ENCODE results near the gene RAB10.
A peak's percentile ranks its signal among the peaks of the same experiment; 100 is the strongest.

The RAB10 gene

GRCh38 chr2:26001743-26002351, 32.0 kb upstream of the RAB10 start:
- H3K4me1 ChIP-seq (ENCODE audit: control insufficient read depth, insufficient read depth, low read length): peaks cover 19% of the 10 kb centered on the region
- H3K27me3 ChIP-seq (ENCODE audit: control insufficient read depth in 1 of 2, insufficient read depth in 2 of 2, low read length in 2 of 2): no peaks in the 10 kb centered on the region
- H3K36me3 ChIP-seq (ENCODE audit: control insufficient read depth in 2 of 2, insufficient read depth in 2 of 2, low read length in 2 of 2): no peaks in the 10 kb centered on the region
- H3K4me3 ChIP-seq (ENCODE audit: low read length in 2 of 2): peak overlapping the region in 1 of 2 donors; percentile 29
- H3K9me3 ChIP-seq (ENCODE audit: control insufficient read depth in 2 of 2, low read length in 2 of 2): no peaks in the 10 kb centered on the region
- peak overlapping the region in 1 of 2 donors; percentile 21 for H3K9ac ChIP-seq (ENCODE audit: low read length in 2 of 2)
- H3K27ac ChIP-seq (ENCODE audit: low read length): peak overlapping the region; percentile 75

- no peaks in the 10 kb centered on the region for H3K9me3 ChIP-seq (ENCODE audit: control insufficient read depth in 2 of 2, low read length in 2 of 2)
- H3K27ac ChIP-seq (ENCODE audit: low read length): peak overlapping the region; percentile 75
- H3K9ac ChIP-seq (ENCODE audit: low read length in 2 of 2): no peak overlapping the region
- peaks cover 19% of the 10 kb centered on the region for H3K4me1 ChIP-seq (ENCODE audit: control insufficient read depth, insufficient read depth, low read length)
- no peaks in the 10 kb centered on the region for H3K36me3 ChIP-seq (ENCODE audit: control insufficient read depth in 2 of 2, insufficient read depth in 2 of 2, low read length in 2 of 2)
- H3K4me3 ChIP-seq (ENCODE audit: low read length in 2 of 2): no peak overlapping the region
- no peaks in the 10 kb centered on the region for H3K27me3 ChIP-seq (ENCODE audit: control insufficient read depth in 1 of 2, insufficient read depth in 2 of 2, low read length in 2 of 2)
These were observed 31.1 kb upstream of the RAB10 start for GRCh38 chr2:26002632-26003310.

GRCh38 chr2:26008095-26008494, 25.8 kb upstream of the RAB10 start:
- Histone ChIP-seq H3K36me3 (ENCODE audit: control insufficient read depth in 2 of 2, insufficient read depth in 2 of 2, low read length in 2 of 2) (no peaks in the 10 kb centered on the region), H3K4me1 (ENCODE audit: control insufficient read depth, insufficient read depth, low read length) (no peaks in the 10 kb centered on the region), H3K27me3 (ENCODE audit: control insufficient read depth in 1 of 2, insufficient read depth in 2 of 2, low read length in 2 of 2) (no peaks in the 10 kb centered on the region), H3K4me3 (ENCODE audit: low read length in 2 of 2) (no peak overlapping the region), H3K27ac (ENCODE audit: low read length) (no peak overlapping the region), H3K9ac (ENCODE audit: low read length in 2 of 2) (no peak overlapping the region), H3K9me3 (ENCODE audit: control insufficient read depth in 2 of 2, low read length in 2 of 2) (no peaks in the 10 kb centered on the region)

DNA sequence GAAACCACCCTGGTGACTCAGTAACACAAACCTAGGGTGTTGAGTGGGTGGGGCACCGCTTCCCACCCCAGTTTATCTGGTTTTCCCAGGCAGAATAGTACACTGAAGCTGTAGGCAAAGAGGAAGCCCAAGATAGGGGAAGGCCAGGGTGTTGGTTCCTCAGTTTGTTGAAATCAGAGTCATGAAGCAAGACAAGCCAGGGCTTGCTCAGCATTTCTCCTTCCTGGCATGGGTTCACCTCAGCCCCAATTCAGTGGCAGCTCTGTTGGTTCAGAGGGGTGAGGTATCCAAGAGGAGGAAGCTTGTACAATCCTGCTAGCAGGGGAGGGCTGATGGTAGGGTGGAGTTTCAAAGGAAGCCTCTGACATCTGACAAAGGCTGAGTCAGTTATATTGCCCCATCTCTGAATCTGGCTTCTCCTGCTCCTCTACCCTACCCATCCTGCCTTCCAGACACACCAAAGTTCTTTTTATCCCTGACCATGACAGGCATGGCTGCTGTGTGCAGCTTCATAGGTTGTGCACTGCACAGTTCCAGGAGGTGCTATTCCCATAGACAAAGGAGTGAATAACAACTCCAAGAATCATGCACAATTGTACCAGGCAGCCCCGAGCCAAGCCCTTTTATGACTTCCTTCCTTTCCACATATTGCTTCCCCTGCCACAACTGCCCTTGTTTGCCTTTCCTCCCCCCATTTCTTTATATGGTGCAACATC, 24.9 kb upstream of the RAB10 start:
- Histone ChIP-seq H3K27ac (ENCODE audit: low read length) (no peak overlapping the region), H3K4me1 (ENCODE audit: control insufficient read depth, insufficient read depth, low read length) (no peaks in the 10 kb centered on the region), H3K4me3 (ENCODE audit: low read length in 2 of 2) (no peak overlapping the region)

GRCh38 chr2:26009567-26009963, 24.3 kb upstream of the RAB10 start:
- H3K4me1 ChIP-seq (ENCODE audit: control insufficient read depth, insufficient read depth, low read length): no peaks in the 10 kb centered on the region
- H3K36me3 ChIP-seq (ENCODE audit: control insufficient read depth in 2 of 2, insufficient read depth in 2 of 2, low read length in 2 of 2): no peaks in the 10 kb centered on the region
- no peak overlapping the region for H3K4me3 ChIP-seq (ENCODE audit: low read length in 2 of 2)
- H3K27me3 ChIP-seq (ENCODE audit: control insufficient read depth in 1 of 2, insufficient read depth in 2 of 2, low read length in 2 of 2): no peaks in the 10 kb centered on the region
- H3K27ac ChIP-seq (ENCODE audit: low read length): no peak overlapping the region
- H3K9ac ChIP-seq (ENCODE audit: low read length in 2 of 2): no peak overlapping the region
- no peaks in the 10 kb centered on the region for H3K9me3 ChIP-seq (ENCODE audit: control insufficient read depth in 2 of 2, low read length in 2 of 2)

More for the DNA sequence above, 24.9 kb upstream of the RAB10 start:
- no peaks in the 10 kb centered on the region for H3K36me3 ChIP-seq (ENCODE audit: control insufficient read depth in 2 of 2, insufficient read depth in 2 of 2, low read length in 2 of 2)
- H3K9me3 ChIP-seq (ENCODE audit: control insufficient read depth in 2 of 2, low read length in 2 of 2): no peaks in the 10 kb centered on the region
- H3K27me3 ChIP-seq (ENCODE audit: control insufficient read depth in 1 of 2, insufficient read depth in 2 of 2, low read length in 2 of 2): no peaks in the 10 kb centered on the region
- H3K9ac ChIP-seq (ENCODE audit: low read length in 2 of 2): no peak overlapping the region

DNA sequence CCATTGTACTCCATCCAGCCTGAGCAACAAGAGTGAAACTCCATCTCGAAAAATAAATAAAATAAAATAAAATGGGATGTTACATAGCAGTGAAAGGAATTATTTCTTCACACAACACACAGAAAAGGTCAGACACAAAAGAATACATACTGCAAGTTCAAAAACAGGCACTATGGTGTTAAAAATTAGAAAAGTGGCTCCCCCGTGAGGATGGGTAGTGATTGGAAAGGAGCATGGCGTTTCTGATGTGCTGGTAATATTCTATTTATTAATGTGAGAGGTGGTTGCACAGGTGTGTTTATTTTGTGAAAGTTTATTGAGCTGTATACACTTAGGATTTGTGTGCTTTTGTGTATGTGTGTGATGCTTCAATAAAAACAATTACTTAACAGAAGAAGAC, 22.9 kb upstream of the RAB10 start:
- no peaks in the 10 kb centered on the region for H3K36me3 ChIP-seq (ENCODE audit: control insufficient read depth in 2 of 2, insufficient read depth in 2 of 2, low read length in 2 of 2)
- H3K9ac ChIP-seq (ENCODE audit: low read length in 2 of 2): no peak overlapping the region
- H3K4me1 ChIP-seq (ENCODE audit: control insufficient read depth, insufficient read depth, low read length): no peaks in the 10 kb centered on the region
- H3K27me3 ChIP-seq (ENCODE audit: control insufficient read depth in 1 of 2, insufficient read depth in 2 of 2, low read length in 2 of 2): no peaks in the 10 kb centered on the region
- no peak overlapping the region for H3K4me3 ChIP-seq (ENCODE audit: low read length in 2 of 2)
- no peak overlapping the region for H3K27ac ChIP-seq (ENCODE audit: low read length)
- H3K9me3 ChIP-seq (ENCODE audit: control insufficient read depth in 2 of 2, low read length in 2 of 2): no peaks in the 10 kb centered on the region

- Histone ChIP-seq H3K9ac (ENCODE audit: low read length in 2 of 2) (no peak overlapping the region), H3K27ac (ENCODE audit: low read length) (no peak overlapping the region), H3K27me3 (ENCODE audit: control insufficient read depth in 1 of 2, insufficient read depth in 2 of 2, low read length in 2 of 2) (no peaks in the 10 kb centered on the region), H3K4me3 (ENCODE audit: low read length in 2 of 2) (no peak overlapping the region), H3K9me3 (ENCODE audit: control insufficient read depth in 2 of 2, low read length in 2 of 2) (no peaks in the 10 kb centered on the region), H3K36me3 (ENCODE audit: control insufficient read depth in 2 of 2, insufficient read depth in 2 of 2, low read length in 2 of 2) (no peaks in the 10 kb centered on the region), H3K4me1 (ENCODE audit: control insufficient read depth, insufficient read depth, low read length) (no peaks in the 10 kb centered on the region)
These were observed 22.3 kb upstream of the RAB10 start for GRCh38 chr2:26011609-26011989.

- Histone ChIP-seq H3K4me1 (ENCODE audit: control insufficient read depth, insufficient read depth, low read length) (no peaks in the 10 kb centered on the region), H3K36me3 (ENCODE audit: control insufficient read depth in 2 of 2, insufficient read depth in 2 of 2, low read length in 2 of 2) (no peaks in the 10 kb centered on the region), H3K9me3 (ENCODE audit: control insufficient read depth in 2 of 2, low read length in 2 of 2) (no peaks in the 10 kb centered on the region), H3K27ac (ENCODE audit: low read length) (no peak overlapping the region), H3K9ac (ENCODE audit: low read length in 2 of 2) (no peak overlapping the region), H3K4me3 (ENCODE audit: low read length in 2 of 2) (no peak overlapping the region), H3K27me3 (ENCODE audit: control insufficient read depth in 1 of 2, insufficient read depth in 2 of 2, low read length in 2 of 2) (no peaks in the 10 kb centered on the region)
These were observed 21.7 kb upstream of the RAB10 start for GRCh38 chr2:26011990-26012856.

DNA sequence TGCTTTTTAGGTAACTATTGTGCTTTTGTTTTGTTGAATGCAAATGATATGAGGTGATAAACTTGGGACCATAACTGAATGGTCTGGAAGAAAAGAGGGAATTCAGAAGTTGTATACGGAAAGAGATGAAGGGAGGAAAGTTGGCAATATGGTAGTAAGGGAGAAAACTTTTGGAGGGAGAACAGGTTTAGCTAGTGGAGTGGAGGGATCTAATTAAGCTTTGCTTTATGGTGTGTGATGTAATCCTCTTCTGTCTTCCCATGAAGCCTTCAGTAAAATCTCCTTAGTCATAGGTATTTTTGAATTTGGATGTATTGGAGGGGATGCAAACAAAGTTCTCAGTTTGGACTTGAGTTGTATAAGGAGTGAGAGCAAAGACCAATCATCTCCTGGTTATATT, 20.2 kb upstream of the RAB10 start:
- H3K27me3 ChIP-seq (ENCODE audit: control insufficient read depth in 1 of 2, insufficient read depth in 2 of 2, low read length in 2 of 2): no peaks in the 10 kb centered on the region
- no peak overlapping the region for H3K27ac ChIP-seq (ENCODE audit: low read length)
- no peaks in the 10 kb centered on the region for H3K36me3 ChIP-seq (ENCODE audit: control insufficient read depth in 2 of 2, insufficient read depth in 2 of 2, low read length in 2 of 2)
- no peak overlapping the region for H3K4me3 ChIP-seq (ENCODE audit: low read length in 2 of 2)
- no peaks in the 10 kb centered on the region for H3K9me3 ChIP-seq (ENCODE audit: control insufficient read depth in 2 of 2, low read length in 2 of 2)
- H3K9ac ChIP-seq (ENCODE audit: low read length in 2 of 2): no peak overlapping the region
- H3K4me1 ChIP-seq (ENCODE audit: control insufficient read depth, insufficient read depth, low read length): peaks cover 10% of the 10 kb centered on the region

DNA sequence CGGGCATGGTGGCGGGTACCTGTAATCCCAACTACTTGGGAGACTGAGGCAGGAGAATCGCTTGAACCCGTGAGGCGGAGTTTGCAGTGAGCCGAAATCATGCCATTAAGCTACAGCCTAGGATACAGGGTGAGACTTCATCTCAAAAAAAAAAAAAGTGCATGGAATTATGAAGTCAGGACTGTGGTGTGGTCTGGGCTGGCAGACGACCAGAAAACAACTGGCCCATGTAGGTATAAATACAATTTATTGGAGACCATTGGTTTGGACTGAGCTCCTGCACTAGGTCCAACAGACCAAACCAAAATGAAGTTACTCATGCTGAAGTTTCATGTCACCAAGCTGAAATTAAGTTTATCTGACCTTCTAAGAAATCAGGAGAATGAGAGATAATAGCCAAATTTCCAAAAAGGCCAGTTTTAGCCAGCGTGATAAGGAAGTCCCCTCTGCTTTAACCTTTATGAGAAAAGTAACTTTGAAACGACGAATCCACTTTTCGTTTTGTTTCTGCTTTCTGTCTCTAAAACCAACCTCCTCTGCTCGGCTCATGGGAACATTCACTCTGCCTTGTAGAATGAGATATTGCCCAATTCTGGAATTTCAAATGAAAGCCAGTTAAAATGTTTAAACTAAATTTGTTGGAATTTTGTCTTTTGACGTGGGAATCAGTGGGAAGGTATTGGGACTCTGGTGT, 17.7 kb upstream of the RAB10 start:
- H3K36me3 ChIP-seq (ENCODE audit: control insufficient read depth in 2 of 2, insufficient read depth in 2 of 2, low read length in 2 of 2): no peaks in the 10 kb centered on the region
- no peak overlapping the region for H3K9ac ChIP-seq (ENCODE audit: low read length in 2 of 2)
- H3K27me3 ChIP-seq (ENCODE audit: control insufficient read depth in 1 of 2, insufficient read depth in 2 of 2, low read length in 2 of 2): no peaks in the 10 kb centered on the region
- H3K9me3 ChIP-seq (ENCODE audit: control insufficient read depth in 2 of 2, low read length in 2 of 2): no peaks in the 10 kb centered on the region
- H3K27ac ChIP-seq (ENCODE audit: low read length): no peak overlapping the region
- H3K4me1 ChIP-seq (ENCODE audit: control insufficient read depth, insufficient read depth, low read length): peaks cover 10% of the 10 kb centered on the region
- H3K4me3 ChIP-seq (ENCODE audit: low read length in 2 of 2): no peak overlapping the region
